GM18951 (cell line): Measurements from ENCODE around the gene ERN1.
"Not testable (repeated sequence)": the region's sequence is repeated elsewhere in the genome, so short reads cannot be mapped to it uniquely, and the experiment has no call there.

Experiments used
- POLR2A ChIP-seq: IDR thresholded peaks from 4 replicates; pipeline ENCODE4 v1.6.1; 2011; ENCODE audit warnings: mild to moderate bottlenecking; ENCODE audit not compliant: insufficient read length, insufficient read depth; ENCODE audit errors: extremely low read depth
- in situ Hi-C: fragments of 300-500 bp; cut with MboI; formaldehyde crosslinking; loops from one replicate; pipeline ENCODE4 v1.12.0; 2022; ENCODE audit warnings: low sequenced_read_pairs, mixed read lengths, inconsistent platforms; ENCODE audit not compliant: unreplicated experiment

Gene ERN1

DNA sequence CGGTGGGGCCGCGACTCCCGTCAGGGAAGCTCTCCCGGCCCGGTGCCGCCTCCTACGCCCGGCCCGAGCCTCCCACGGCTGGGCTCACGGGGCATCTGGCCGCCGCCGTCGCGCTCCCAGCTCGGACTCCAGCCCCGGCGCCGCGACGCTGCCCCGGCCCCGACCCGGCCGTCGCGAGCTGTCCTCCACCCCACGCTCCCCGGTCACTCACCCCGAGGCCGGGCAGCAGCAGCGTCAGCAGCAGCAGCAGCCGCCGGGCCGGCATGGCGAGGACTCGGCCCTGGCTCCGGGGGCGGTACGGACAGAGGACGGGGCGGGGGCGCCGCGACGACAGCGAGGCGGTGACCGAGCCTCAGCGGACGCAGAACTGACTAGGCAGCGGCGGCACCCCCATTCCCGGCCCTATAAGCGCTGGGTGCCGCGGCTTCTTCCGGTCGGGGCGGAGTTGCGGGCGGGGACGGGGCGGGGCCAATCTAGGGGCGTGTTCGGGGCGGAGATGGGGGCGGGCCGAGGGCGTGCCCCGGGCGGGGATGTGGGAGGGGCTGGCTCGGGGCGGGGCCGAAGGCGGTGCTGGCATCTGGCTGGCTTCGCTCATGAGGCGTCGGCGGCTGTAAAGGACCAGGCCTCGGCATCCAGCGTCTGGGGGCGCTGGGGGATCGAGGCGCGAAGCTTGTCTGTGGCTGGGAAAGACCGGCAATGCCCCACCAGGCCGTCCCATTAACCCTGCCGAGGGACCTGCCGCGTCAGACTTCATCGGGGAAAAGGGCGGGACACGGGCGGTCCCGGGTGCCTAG is at the start of gene ERN1:
ERN1 (minus strand) TSS at position 380 of the 794 bp plus-strand sequence; CDS start at position 265, 115 bp downstream.
- in situ Hi-C loops: loop anchor here (10.0 kb wide), 2 partner anchors 65 to 215 kb away; partner anchors contain the start of genes CSHL1 and GH1
- peak; percentile 100 for TF ChIP-seq POLR2A

DNA sequence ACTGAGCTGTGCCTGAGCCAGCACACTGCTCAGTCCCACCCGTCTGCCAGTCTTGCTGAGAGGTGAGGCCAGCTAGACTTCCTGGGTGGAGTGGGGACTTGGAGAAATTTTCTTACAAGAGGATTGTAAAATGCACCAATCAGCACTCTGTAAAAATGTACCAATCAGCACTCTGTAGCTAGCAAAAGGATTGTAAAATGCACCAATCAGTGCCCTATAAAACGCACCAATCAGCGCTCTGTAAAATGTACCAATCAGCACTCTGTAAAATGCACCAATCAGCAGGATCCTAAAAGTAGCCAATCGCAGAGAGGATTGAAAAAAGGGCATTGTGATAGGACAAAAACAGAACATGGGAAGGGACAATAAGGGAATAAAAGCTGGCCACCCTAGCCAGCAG is 49.1 kb upstream of the ERN1 start:
- in situ Hi-C loops: not testable (repeated sequence)

DNA sequence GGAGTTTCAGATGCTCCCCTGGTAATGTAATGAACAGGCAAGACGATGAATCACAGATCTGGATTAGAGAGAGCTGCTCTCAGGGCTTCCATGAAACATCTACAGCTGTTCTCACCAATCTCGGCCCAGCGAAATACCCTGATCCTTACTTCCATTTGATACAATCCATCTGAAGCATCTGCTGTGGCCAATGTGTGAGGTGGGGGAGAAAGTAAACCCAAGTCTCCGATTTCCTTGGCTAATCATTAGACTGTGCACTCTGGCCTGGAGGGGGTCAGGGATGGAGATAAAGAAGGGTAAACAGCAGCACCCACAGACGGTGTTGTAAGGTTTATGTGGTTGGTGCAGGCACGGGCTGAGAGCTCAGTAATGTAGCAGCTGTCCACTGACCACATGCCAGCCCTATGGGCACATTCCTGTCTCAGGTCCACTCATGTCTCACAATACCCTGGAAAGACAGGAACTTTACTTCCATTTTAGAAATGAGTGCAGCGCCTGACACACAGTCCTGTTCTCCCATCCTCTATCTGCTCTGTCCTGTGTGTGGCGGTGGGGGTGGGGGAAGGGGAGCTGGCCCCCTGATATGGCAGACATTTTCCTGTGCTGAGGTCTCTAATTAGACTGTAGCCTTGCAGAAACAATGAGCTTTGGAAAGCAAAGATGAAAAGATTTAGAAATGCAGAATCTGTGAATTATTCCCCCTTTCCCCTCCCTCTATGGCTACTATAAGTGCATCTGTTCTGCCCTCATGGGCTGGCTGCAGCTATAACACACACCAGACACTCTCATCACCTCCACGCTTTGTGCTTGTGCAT is 48.3 kb upstream of the ERN1 start:
- TF ChIP-seq POLR2A: no peak
- in situ Hi-C loops: no loop called here

DNA sequence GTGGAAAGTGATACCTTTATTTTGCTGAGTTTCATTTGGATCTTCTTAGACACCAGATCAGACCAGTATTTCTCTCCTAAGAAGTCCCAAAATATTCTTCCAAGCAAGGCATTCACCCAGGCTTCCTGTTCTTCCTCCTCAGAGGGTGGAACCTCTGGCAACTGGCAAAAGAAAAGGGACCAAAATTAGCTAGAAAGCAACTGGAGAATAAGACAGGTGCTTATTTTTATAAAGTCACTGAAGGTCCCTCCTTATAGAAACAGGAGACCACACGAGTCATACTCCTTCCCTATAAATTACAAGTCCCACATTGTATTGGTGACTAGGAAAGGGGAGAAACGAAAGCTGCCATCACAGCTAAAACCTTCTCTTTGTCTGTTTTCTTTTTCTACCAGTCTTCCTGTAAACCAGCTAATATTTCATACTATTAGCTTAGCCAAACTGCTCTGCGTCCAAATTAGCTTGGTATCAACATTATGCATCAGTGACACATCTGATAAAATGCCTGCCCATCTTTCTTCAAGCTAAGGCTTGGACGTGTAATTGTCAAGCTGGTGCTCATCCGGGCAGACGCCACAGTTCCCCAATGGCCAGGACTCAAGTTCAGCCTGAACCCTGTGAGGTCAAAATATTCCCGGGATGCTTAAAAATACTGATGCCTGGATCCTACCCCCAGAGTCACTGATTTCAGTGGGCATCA is 47.5 kb upstream of the ERN1 start:
- in situ Hi-C loops: no loop called here

DNA sequence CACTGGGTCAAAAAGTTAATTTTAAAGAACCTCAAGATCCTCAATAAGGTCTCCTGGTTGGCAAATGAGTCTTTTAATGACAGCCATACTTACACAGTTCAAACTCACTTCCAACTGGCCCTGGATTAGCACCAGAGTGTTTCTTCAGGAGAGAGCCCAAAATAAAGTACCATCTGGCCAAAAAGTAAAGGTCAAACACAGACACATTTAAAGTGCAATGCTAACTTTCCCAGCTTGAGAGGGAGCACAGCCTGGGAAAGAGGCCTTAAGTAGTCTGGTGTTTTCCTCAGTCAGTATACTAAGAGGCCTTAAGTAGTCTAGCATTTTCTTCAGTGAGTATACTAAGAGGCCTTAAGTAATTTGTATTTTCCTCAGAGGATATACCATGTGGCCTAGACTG is 46.6 kb upstream of the ERN1 start:
- in situ Hi-C loops: no loop called here

More for the DNA sequence above, 47.5 kb upstream of the ERN1 start:
- no peak for TF ChIP-seq POLR2A

DNA sequence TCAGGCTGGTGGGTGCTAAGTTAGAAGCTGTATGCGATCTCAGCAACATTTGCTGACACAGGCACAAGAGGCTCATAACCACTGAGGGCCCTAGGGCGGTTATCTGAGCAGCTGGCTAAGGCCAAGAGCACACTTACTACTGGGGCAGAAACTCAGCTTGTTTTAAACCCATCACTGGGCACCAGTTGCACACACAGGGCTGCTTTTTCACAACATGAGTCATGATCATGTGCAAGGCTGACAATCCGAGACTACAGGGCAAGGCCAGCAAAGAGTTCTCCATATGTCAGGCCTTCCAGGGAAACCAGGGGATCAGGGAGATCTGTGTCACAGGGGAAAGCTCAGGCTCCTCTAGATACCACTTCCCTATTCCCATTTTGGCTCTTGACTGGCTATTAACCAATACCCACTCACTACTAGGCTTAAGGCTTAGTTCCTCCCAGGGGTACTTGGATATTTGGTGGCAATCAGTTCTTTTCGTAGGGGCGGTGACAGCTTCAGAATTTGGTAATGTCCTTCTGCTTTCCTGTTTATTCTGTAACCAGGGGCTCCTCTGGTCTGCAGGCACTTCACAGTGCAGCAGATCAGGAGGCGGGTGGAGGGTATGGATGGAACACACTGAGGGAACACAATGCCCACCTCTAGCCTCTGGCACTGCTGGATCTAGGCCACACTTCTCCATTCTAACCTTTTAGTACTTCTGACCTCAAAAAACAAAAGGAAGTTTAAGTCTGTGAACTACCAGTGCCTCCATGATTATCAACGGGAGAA is 44.9 kb upstream of the ERN1 start:
- in situ Hi-C loops: no loop called here
- no peak for TF ChIP-seq POLR2A

More for the DNA sequence above, 46.6 kb upstream of the ERN1 start:
- TF ChIP-seq POLR2A: no peak

DNA sequence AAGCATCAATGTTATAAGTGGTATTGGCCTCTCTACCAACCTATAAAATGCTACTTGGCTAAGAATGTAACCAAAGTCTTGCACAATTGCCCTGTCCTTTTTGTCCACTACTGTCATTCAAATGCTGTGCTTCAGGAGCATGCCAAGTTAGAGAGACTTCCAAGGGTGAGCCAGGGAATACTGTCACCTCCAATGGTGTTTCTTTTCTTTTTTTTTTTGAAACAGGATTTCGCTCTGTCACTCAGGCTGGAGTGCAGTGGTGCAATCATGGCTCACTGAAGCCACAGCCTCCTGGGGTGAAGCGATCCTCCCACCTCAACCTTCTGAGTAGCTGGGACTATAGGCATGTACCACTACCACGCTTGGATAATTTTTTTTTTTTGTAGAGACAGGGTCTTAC is 43.7 kb upstream of the ERN1 start:
- no peak for TF ChIP-seq POLR2A
- in situ Hi-C loops: no loop called here

DNA sequence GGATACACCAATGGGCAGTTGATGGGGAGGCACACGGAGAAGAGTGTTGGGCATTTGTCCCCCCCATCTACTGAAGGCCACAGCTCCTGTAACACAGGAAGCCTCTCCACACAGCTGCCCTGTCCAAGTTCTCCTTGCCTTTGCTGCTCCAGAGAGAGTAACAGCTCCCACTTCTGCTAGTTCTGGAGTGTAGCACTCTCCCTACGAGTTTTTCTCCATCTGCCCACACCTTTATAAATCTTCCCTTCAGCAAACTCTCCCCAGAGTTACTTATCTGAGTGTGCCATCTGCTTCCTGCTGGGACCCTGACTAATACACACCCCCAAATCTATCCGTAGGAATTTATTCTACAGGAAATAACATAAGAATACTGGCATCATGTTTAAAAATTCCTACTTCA is 42.6 kb upstream of the ERN1 start:
- TF ChIP-seq POLR2A: no peak
- in situ Hi-C loops: no loop called here

DNA sequence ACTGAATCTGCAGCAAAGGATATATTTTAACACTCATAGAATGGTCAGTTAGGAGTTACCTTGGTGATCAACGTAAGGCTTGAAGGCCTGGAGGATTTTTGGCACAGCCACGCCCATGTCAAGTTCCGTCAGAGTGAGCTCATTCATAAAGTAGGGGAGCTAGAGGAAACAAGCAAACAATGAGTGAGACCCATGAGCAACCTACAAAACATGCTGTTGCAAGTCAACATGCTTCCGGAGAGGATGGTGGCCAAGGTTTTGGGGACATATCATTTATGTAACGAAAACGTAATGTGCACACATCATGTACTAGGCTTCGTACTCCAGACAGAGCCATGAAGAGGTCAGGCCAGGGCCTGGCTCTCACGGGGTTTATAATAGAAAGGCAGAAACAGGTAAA is 41.1 kb upstream of the ERN1 start:
- TF ChIP-seq POLR2A: no peak
- in situ Hi-C loops: no loop called here

DNA sequence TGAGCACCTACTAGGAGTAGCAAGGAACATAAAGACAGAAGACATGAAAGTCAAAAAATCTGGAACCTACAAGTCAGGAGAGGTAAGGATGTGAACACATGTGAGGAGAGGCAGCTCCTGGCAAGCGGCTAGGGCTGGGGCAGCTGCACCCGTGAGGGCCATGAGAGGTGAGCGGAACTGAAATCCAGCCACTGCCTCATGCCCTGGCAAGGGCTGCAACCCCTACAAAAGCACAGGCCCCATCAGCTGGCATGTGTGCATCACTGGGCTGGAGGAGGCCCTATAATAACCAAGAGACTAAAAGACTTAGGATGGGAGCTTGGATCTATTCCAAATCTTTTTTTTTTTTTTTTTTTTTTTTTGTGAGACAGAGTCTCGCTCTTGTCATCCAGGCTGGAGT is 40.3 kb upstream of the ERN1 start:
- TF ChIP-seq POLR2A: no peak
- in situ Hi-C loops: no loop called here

DNA sequence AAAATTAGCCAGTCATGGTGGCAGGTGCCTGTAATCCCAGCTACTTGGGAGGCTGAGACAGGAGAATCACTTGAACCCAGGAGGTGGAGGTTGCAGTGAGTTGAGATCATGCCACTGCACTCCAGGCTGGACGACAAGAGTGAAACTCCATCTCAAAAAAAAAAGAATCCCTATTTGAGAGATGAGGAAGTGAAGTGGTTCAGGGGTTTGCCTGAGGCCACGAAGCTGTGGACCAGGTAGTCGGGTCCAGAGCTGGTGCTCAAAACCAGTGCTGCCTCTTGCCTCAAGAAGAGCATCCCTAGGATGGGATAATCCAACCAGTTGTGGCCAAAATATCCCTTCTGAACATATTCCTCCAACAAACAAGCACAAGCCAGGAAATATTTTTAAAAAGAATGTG is 37.7 kb upstream of the ERN1 start:
- in situ Hi-C loops: not testable (repeated sequence)

DNA sequence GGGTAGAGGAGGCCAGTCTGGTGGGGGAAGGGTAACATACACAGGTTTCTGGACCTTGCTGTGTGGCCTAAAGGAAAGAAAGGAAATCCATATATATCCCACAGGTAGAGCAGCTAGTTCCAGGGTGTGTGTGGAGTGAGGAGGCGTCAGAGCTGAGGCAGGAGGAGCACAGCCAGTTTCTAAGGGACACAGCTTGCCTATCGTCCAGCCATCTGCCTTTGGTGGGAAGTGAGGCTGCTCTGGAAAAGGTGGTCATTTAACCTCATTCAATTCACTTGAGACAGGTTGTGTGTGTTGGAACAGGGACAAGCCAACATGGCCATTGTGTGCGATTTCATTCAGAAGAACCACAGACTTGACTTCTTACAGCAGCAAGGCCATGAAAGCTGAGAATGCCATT is 36.9 kb upstream of the ERN1 start:
- in situ Hi-C loops: no loop called here
- TF ChIP-seq POLR2A: no peak

DNA sequence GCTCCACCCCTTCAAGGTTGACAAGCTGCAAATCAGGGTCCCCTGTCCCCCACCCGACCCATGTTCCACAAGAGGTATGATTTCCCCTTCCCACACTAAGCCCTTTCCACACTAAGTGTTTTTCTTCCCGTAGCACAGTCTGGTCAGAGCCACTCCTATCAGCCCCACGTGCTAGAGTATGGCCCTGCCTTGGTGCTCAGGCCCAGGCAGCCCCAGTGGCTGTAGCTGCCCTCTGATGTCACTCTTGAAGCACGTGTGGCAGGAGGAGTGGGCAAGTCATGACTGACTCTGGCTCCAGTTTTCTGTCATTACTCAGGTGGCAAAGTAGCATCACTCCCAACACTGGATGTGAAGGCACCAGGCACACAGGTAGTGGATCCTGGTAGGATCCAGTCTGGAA is 35.4 kb upstream of the ERN1 start:
- no peak for TF ChIP-seq POLR2A
- in situ Hi-C loops: no loop called here
